Smooth muscle cell of trachea (primary cell): ENCODE measurements around the gene MGAT4B. TPM values are rescaled to one million over a fixed set of nuclear protein-coding genes. Genes with fewer than 3 reads are reported as not detected.

Experiments used
- total RNA-seq: library from RNA; depleted of rRNA; stranded (reverse); fragments of >200 nt; gene quantifications from 2 replicates; pipeline ENCODE4 v1.2.1, GENCODE V29; 2014

MGAT4B gene
- total RNA-seq: 180 and 230 TPM in 2 replicates

DNA sequence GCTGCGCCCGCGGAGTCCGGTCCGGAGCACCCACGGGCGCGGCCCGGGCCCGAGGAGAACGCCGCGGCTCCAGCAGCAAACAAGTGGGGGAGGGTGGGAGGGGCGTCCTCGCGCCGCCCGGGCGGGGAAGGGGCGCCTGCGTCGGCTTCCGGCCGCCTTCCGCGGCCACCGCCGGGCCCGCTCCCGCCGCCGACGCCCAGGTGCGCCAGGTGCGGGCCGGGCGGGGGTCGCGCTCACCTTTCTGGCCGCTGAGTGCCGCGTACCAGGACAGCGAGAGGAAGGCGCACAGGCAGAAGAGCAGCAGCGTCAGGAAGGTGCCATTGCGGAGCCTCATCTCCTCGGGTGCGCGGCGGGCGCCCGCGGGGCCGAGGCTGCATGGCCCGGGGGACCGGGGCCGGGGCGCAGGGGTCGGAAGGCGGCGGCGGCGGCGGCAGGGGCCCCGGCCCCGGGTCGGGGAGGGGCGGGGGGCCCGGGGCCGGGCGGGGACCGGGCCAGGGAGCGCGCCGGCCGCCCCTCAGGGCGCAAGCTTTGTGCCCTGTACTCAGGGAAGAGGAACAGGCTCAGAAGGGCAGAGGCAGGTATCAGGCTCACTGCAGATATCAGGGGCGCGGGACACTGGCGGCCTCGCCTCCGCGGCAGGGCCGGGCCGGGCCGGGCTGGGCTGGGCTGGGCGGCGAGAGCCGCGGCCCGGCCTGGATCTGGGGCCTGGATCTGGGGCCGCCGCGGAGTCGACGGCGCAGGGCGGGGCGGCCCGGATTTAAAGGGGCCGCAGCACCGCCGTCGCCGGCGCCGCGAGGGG is at the start of gene MGAT4B:
Gene MGAT4B, minus strand, starts transcription at position 617 of the 799 bp plus-strand sequence. Its CDS starts 283 bp downstream, at position 334.

DNA sequence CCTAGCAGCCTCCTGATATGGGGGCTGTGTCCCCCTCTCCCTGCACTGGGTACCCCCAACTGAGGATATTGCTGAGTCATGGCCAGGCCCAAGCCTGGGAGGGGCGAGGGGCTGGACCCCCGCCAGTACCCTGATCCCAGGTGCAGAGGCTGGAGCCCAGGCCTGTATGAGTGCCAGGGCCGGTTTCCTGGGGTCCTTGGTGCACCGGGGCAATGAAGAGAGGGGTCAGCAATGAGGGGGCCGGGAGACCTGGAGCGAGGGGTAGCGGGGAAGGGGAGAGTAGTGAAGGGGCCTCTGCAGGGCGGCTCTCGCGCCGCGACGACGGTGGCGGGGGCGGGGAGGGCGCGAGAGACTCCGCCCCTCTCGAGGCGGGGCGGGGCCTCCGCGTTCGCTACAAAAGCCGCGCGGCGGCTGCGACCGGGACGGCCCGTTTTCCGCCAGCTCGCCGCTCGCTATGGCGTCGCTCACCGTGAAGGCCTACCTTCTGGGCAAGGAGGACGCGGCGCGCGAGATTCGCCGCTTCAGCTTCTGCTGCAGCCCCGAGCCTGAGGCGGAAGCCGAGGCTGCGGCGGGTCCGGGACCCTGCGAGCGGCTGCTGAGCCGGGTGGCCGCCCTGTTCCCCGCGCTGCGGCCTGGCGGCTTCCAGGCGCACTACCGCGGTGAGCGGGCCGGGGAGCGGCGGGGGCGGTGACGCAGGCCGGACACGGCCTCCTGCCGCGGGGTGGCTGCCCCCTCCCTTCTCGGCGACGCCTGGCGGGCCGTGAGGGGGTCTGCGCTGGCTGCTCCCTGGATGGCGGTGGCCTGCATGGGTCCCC is 14.0 kb upstream of the MGAT4B start, which contains the start of gene SQSTM1:
Gene SQSTM1, plus strand, starts transcription at position 423 of the 815 bp plus-strand sequence. Its CDS starts 32 bp downstream, at position 455.

DNA sequence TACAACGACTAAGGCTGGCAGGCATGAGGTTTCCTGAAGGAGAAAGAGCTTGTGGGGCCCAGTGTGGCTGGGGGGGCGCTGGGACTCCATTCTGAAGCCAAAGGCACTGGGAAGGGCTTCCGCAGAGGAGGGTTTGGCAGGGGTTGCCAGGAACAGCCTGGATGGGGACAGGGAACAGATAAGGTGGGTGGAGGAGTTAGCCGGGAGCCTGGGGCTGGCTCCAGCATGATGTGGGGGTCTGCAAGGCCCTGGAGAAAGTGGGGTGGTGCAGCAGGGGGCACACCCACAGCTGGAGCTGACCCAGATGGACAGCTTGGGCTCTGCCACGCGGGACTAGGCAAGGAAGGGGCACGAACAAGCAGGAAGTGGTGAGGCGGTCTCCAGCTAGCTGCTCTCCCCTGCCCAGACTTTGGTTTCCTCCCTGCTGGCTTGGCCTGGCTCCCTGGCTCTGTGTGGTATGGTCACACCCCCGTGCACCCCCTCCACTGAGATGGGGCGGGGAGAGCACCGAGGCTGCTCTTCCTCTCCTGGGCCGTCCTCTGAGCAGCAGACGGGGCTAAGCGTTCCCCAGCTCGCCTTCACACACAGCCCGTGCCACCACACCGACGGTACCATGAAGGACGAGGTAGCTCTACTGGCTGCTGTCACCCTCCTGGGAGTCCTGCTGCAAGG is 13.1 kb downstream of the MGAT4B start, which contains the start of gene LTC4S:
Gene LTC4S, plus strand, starts transcription at position 519 of the 672 bp plus-strand sequence. Its CDS starts 95 bp downstream, at position 614.

Other genes starting within 250 kb of the MGAT4B start
- 371 and 686 TPM in 2 replicates for gene HNRNPH1, start 183.2 kb downstream of the MGAT4B start, total RNA-seq
- gene CBY3, start 125.8 kb downstream of the MGAT4B start, total RNA-seq: not detected in 2 replicates
- 606 and 677 TPM in 2 replicates for gene CANX, start 107.9 kb downstream of the MGAT4B start, total RNA-seq
- 7.0 and 8.6 TPM in 2 replicates for gene MAML1, start 74.0 kb downstream of the MGAT4B start, total RNA-seq
- gene LTC4S, start 12.9 kb downstream of the MGAT4B start, total RNA-seq: 1.3 TPM in 1 of 2 replicates, not detected in the other
- gene SQSTM1, start 14.0 kb upstream of the MGAT4B start, total RNA-seq: 1,147 and 2,519 TPM in 2 replicates
- 21.2 and 23.0 TPM in 2 replicates for gene MRNIP, start 52.0 kb upstream of the MGAT4B start, total RNA-seq
- gene TBC1D9B, start 101.0 kb upstream of the MGAT4B start, total RNA-seq: 56.4 and 93.0 TPM in 2 replicates